GM12865 (cell line): ENCODE measurements around the gene GSTK1.
A peak's percentile ranks its signal among the peaks of the same experiment; 100 is the strongest.

ENCODE experiments used
- DNase-seq: peaks from one replicate; pipeline ENCODE4 v3.0.0; 2010; ENCODE audit warnings: low read depth
- H3K4me3 ChIP-seq: 2 replicates; pipeline ENCODE4 v1.5.1; 2011; ENCODE audit warnings: mild to moderate bottlenecking, low read depth, low read length, control low read depth
- TF ChIP-seq, protein P1 (sequence below): IDR thresholded peaks from 2 replicates; pipeline ENCODE4 v1.5.1; 2011; ENCODE audit warnings: low read length, control low read depth, low read depth, inconsistent platforms; ENCODE audit not compliant: insufficient read depth; ENCODE audit errors: missing control alignments

The GSTK1 gene

DNA sequence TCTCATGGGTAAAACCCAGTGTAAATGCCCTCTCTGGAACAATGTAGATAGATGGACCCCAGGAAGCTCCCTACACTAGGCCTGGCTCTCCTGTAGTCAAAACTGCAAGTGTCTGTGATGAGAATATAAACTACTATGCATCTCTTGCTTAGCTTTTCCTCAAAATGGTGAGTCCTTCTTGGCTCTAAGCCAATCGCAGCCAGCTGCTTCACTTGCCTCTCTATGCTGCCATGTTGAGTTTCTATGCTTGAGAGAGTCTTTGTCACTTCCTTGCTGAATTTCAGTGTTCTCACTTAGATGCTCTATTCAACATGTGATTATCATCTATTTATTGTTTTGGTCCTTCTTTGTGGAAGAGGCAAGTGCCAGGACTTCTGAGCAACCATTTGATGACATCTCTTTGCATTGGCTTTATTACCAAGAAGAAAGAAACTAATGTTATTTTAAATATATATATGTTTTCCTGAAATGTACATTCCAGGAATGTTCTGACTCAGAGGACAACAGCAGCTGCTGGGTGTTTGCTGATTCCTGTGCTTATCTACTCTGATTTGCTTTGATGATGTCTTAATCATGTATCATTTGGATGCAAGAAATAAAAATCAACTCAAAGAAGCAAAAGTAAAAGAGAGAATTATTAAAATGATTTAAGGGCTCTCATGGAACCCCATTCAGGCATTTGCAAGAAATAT is 24.8 kb upstream of the GSTK1 start:
- no peak for DNase-seq
- TF ChIP-seq, protein P1, sequence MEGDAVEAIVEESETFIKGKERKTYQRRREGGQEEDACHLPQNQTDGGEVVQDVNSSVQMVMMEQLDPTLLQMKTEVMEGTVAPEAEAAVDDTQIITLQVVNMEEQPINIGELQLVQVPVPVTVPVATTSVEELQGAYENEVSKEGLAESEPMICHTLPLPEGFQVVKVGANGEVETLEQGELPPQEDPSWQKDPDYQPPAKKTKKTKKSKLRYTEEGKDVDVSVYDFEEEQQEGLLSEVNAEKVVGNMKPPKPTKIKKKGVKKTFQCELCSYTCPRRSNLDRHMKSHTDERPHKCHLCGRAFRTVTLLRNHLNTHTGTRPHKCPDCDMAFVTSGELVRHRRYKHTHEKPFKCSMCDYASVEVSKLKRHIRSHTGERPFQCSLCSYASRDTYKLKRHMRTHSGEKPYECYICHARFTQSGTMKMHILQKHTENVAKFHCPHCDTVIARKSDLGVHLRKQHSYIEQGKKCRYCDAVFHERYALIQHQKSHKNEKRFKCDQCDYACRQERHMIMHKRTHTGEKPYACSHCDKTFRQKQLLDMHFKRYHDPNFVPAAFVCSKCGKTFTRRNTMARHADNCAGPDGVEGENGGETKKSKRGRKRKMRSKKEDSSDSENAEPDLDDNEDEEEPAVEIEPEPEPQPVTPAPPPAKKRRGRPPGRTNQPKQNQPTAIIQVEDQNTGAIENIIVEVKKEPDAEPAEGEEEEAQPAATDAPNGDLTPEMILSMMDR = no peak
- H3K4me3 ChIP-seq = no peak overlapping the region

DNA sequence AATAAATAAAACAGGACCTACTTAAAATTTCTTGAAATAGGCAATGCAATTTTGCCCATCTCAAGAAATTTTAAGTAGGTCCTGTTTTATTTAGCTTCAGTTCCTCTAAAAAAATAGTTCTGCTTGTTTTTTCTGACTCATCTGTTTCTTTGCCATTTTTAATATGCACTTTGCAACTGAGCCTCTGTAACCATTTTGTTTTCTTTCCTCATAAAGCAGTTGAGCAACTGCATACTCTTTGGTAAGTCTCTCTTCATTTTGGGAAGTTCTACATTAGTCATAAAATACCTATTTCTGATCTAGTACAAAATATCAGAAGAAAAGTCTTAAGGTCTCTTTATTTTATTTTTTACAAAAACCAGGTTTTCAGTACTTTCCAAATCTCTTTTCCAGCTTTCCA is 23.4 kb upstream of the GSTK1 start:
- TF ChIP-seq, protein P1 = no peak
- H3K4me3 ChIP-seq = no peak overlapping the region
- no peak for DNase-seq

DNA sequence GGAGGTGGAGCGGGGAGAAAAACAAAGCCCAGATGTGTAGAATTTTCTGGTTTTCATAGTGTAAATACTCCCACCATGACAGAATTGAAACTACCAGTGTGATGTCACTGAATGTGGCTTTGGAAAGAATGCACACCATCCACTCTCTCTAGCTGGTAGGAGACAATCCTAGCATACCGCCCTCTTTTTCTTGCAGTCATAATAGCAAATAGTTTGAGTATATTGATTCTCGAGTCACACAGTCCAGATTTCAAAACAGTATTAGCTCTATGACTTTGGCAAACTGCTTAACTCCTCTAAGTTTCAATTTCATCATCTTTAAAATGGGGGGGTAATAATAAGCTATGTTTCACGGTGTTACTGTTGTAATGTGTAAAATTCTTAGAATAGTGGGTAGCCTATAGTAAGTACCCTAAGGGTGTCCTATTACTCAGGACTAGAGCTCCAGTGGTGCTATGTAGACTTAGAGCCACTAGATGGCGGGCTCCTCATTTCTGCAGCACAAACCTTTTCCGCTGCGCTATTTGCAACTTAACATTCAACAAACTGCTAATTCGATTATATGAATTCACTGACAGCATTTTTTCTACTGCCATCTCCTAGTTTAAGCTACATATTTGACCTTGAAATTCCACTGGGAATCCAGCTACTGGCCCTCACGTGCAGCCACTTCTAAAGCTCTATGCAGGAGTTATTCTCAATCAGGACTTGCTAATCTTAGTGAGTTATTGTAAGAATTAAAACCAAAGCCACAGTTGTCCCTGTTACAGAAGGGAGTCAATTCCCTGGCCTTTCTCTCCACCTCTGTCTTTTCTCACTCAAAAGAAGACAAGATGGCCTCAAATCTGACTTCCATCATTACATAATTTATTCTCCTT is 22.7 kb upstream of the GSTK1 start:
- TF ChIP-seq, protein P1 = peak; percentile 89
- DNase-seq = peak; percentile 84
- H3K4me3 ChIP-seq = no peak overlapping the region

DNA sequence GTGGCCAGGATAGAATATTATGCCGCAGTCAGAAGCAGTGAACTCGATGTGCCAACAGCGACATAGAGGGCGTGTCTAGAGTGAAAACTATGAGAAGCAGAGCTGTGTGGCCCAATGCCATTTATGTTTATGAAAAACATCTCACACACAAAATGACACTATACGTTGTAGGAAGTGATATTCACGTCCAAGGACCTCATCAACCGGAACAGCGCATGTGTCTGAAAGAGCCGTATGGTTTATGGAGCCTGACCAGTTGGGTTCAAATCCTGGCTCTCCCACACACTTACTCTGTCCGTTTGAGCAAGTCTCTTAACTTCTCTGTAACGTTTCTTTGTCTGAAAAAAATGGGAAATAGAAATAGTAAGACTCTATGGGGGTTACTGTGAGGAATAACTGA is 20.9 kb upstream of the GSTK1 start:
- H3K4me3 ChIP-seq = no peak overlapping the region
- TF ChIP-seq, protein P1 = no peak
- no peak for DNase-seq

DNA sequence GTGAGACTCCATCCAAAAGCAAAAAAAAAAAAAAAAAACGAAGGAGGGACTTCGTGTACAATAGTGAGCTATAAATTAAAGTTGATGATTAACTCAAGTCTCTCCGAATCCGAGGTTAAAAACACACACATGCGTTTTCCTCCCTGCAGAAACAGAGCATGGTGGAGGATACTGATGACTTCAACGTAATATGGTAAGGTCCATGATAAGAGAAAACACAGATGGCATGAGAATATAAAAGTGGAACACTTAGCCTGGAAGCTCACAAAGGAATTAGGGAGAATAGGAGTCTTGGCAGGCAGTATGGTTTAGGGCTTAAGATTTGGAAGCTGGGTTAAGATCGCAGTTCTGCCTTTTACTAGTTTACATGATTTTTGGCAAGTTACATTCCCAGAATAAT is 20.1 kb upstream of the GSTK1 start:
- no peak overlapping the region for H3K4me3 ChIP-seq
- TF ChIP-seq, protein P1 = no peak
- no peak for DNase-seq

DNA sequence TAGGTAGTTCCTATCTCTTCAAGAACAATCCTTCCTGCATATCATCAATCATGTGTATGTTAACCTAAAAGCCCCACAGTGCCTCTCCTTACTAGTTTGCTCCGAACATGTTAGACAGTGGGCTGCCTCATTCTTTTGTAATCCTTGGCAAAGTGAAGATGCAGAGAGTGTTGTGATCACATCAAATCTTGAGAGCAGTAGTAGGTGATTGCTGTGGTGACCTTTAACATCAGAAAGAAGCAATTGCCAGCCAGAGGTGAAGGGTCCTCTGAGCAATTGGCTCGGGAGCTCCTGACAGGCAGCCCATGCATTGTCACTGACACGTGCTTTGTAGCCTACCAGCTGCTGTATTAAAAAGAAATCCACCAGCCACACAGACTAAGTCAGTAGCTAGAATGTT is 19.6 kb upstream of the GSTK1 start:
- TF ChIP-seq, protein P1 = no peak
- no peak overlapping the region for H3K4me3 ChIP-seq
- no peak for DNase-seq

DNA sequence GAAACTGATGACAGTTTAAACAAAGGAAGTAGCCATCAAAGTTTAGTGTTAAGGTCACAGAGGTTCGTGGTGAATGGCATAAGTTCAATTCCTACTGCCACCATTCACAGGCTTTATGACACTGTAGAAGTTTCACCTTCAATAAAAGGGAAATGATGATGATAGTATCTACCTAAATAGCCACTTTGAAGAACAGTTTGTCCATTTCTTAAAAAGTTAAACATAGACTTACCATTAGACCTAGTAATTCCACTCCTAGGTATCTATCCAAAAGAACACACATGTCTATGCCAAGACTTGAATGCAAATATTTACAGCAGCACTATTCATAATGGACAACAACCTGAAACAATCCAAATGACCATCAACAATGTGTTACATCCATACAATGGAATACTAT is 18.9 kb upstream of the GSTK1 start:
- H3K4me3 ChIP-seq = no peak overlapping the region
- DNase-seq = no peak
- TF ChIP-seq, protein P1 = no peak
